HUES48 (cell line): ENCODE results near the gene WNK4.

Experiments used
- H3K27ac ChIP-seq: one replicate; pipeline ENCODE4 v1.7.0; 2013; ENCODE audit warnings: low read depth, low read length, inconsistent platforms
- H3K27me3 ChIP-seq: 2 replicates; pipeline ENCODE4 v1.6.1; 2013; ENCODE audit warnings: mild to moderate bottlenecking, low read length; ENCODE audit not compliant: control insufficient read depth, insufficient read depth
- H3K36me3 ChIP-seq: 2 replicates; pipeline ENCODE4 v1.6.1; 2013; ENCODE audit warnings: low read length; ENCODE audit not compliant: control insufficient read depth, insufficient read depth
- H3K4me1 ChIP-seq: 2 replicates; pipeline ENCODE4 v1.6.1; 2013; ENCODE audit warnings: mild to moderate bottlenecking, low read length; ENCODE audit not compliant: control insufficient read depth, insufficient read depth
- H3K4me3 ChIP-seq: 2 replicates; pipeline ENCODE4 v1.5.1; 2013; ENCODE audit warnings: mild to moderate bottlenecking, low read depth, low read length
- H3K9ac ChIP-seq: 2 replicates; pipeline ENCODE4 v1.6.1; 2013; ENCODE audit warnings: mild to moderate bottlenecking, low read depth, low read length, moderate library complexity
- H3K9me3 ChIP-seq: 2 replicates; pipeline ENCODE4 v1.6.1; 2013; ENCODE audit warnings: low read length; ENCODE audit not compliant: control insufficient read depth, insufficient read depth

WNK4 gene

DNA sequence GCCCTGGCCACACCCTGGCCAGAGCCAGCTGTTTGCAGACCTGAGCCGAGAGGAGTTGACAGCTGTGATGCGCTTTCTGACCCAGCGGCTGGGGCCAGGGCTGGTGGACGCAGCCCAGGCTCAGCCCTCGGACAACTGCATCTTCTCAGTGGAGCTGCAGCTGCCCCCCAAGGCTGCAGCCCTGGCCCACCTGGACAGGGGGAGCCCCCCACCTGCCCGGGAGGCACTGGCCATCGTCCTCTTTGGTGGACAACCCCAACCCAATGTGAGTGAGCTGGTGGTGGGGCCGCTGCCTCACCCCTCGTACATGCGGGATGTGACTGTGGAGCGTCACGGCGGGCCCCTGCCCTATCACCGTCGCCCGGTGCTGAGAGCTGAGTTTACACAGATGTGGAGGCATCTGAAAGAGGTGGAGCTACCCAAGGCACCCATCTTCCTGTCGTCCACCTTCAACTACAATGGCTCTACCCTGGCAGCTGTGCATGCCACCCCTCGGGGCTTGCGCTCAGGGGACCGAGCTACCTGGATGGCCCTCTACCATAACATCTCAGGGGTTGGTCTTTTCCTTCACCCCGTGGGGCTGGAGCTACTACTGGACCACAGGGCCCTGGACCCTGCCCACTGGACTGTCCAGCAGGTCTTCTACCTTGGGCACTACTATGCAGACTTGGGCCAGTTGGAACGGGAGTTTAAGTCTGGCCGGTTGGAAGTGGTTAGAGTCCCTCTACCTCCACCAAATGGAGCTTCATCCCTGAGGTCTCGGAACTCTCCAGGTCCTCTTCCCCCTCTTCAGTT, 64.5 kb downstream of the WNK4 start:
- Histone ChIP-seq H3K27me3 (no peaks in the 10 kb centered on the region), H3K36me3 (peaks cover 58% of the 10 kb centered on the region), H3K9ac (no peak overlapping the region), H3K4me1 (no peaks in the 10 kb centered on the region), H3K4me3 (no peak overlapping the region), H3K27ac (no peak overlapping the region), H3K9me3 (no peaks in the 10 kb centered on the region)

DNA sequence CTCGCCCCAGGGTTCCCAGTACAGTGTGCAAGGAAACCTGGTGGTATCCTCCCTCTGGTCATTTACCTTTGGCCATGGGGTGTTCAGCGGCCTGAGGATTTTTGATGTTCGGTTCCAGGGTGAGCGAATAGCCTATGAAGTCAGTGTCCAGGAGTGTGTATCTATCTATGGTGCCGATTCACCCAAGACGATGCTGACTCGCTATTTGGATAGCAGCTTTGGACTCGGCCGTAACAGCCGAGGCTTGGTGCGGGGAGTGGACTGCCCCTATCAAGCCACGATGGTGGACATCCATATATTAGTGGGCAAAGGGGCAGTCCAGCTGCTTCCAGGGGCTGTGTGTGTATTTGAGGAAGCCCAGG, 65.1 kb downstream of the WNK4 start:
- no peak overlapping the region for H3K27ac ChIP-seq
- no peaks in the 10 kb centered on the region for H3K27me3 ChIP-seq
- H3K4me1 ChIP-seq: no peaks in the 10 kb centered on the region
- H3K9me3 ChIP-seq: no peaks in the 10 kb centered on the region
- no peak overlapping the region for H3K9ac ChIP-seq
- no peak overlapping the region for H3K4me3 ChIP-seq
- H3K36me3 ChIP-seq: peaks cover 53% of the 10 kb centered on the region

DNA sequence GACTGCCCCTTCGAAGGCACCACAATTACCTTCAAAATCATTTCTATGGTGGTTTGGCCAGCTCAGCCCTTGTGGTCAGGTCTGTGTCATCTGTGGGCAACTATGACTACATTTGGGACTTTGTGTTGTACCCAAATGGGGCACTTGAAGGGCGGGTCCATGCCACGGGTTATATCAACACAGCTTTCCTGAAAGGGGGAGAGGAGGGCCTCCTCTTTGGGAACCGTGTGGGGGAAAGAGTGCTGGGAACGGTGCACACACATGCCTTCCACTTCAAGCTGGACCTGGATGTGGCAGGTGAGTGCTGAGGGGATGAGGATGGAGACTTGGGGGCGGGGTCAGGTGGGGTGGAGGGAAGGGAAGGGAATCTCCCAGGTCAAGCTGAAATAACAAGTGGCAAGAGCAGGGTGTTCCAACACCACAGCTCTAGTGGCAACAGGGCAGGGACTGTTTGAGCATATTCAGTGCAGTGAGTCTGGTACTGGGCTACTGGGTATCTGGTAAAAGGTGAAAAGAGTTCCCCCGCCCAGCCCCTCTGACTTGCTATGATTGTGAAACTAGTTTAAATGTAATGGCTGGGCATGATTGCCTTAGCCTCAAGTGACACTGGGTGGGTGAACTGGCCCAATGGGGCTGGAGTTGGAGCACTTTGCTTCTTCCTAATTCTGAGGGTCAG, 65.6 kb downstream of the WNK4 start:
- no peak overlapping the region for H3K4me3 ChIP-seq
- H3K9ac ChIP-seq: no peak overlapping the region
- peaks cover 49% of the 10 kb centered on the region for H3K36me3 ChIP-seq
- H3K27me3 ChIP-seq: no peaks in the 10 kb centered on the region
- H3K4me1 ChIP-seq: no peaks in the 10 kb centered on the region
- H3K9me3 ChIP-seq: no peaks in the 10 kb centered on the region
- H3K27ac ChIP-seq: no peak overlapping the region
